Suprapubic skin (tissue), 4 donors: Measurements from ENCODE around the gene PIGO.

Experiments
- CTCF ChIP-seq, 2 donors: fragments of 200-600 bp in 1 of 2; fragments of 450-650 bp in 1 of 2; sonication (generic) in 1 of 2; IDR thresholded peaks; one replicate each; pipeline ENCODE4 v1.5.1; 2016 to 2019; ENCODE audit warnings: antibody characterized with exemption in 2 of 2, mild to moderate bottlenecking in 1 of 2, moderate library complexity in 1 of 2
- EP300 ChIP-seq: sonication (generic); formaldehyde crosslinking; IDR thresholded peaks from one replicate; pipeline ENCODE4 v1.6.1; 2017; ENCODE audit warnings: antibody characterized with exemption
- POLR2AphosphoS5 ChIP-seq, 3 donors: sonication (generic); formaldehyde crosslinking; IDR thresholded peaks; one replicate each; pipeline ENCODE4 v1.6.1; 2017; ENCODE audit warnings: antibody characterized with exemption in 3 of 3

GRCh38 chr9:35085078-35085477, 11.3 kb downstream of the PIGO start:
- TF ChIP-seq CTCF (IDR thresholded peaks at IDR 0.05) (no peak), POLR2AphosphoS5 (IDR thresholded peaks at IDR 0.05) (no peak), EP300 (no peak)
